Lower lobe of right lung (tissue), 2 donors: Measurements from ENCODE around the gene ZCCHC2. TPM values are rescaled to one million over a fixed set of nuclear protein-coding genes. Genes with fewer than 3 reads are reported as not detected.

Experiments used
- ATAC-seq, 2 donors: fragments of 200-7000 bp; cut with Tn5 transposase; one replicate each; pipeline ENCODE4 v1.9.1; 2020 to 2022; ENCODE audit warnings: mild to moderate bottlenecking in 2 of 2, moderate library complexity in 2 of 2
- DNase-seq: peaks from one replicate; pipeline ENCODE4 v3.0.0-alpha.2; 2020
- H3K27ac ChIP-seq: fragments of 200-600 bp; one replicate; pipeline ENCODE4 v1.8.0; 2022
- H3K27me3 ChIP-seq: fragments of 200-600 bp; one replicate; pipeline ENCODE4 v1.8.0; 2022; ENCODE audit warnings: low read depth
- H3K36me3 ChIP-seq: fragments of 200-600 bp; one replicate; pipeline ENCODE4 v1.8.0; 2022; ENCODE audit warnings: mild to moderate bottlenecking
- H3K4me1 ChIP-seq: fragments of 200-600 bp; one replicate; pipeline ENCODE4 v1.8.0; 2022
- H3K4me3 ChIP-seq: fragments of 200-600 bp; one replicate; pipeline ENCODE4 v1.8.0; 2022; ENCODE audit warnings: mild to moderate bottlenecking
- H3K9me3 ChIP-seq: fragments of 200-600 bp; one replicate; pipeline ENCODE4 v1.8.0; 2022
- intact Hi-C: fragments of 100-400 bp; cut with DNase I; formaldehyde crosslinking; loops from one replicate; pipeline ENCODE4 v1.11.0; 2022
- total RNA-seq: library from RNA; stranded (reverse); fragmentation: NEBNext Ultra II Directional; extraction: Animal tissue kit (Norgen Biotek cat#: 25700); gene quantifications from one replicate; pipeline ENCODE4 v1.2.1, GENCODE V29; 2021
- TF ChIP-seq, protein P1 (sequence below): fragments of 200-600 bp; IDR thresholded peaks from one replicate; pipeline ENCODE4 v1.8.0; 2022; ENCODE audit warnings: antibody characterized with exemption, mild to moderate bottlenecking
- donor health status: DM: no; HTN: yes; CAD: no; lungs with severe emphysema.

Gene ZCCHC2
- total RNA-seq, 1 donor from 2014 or later = 51.9 TPM

- DNase-seq = no peak
- intact Hi-C loops = no loop called here
Measured at GRCh38 chr18:62618735-62619134, 95.9 kb downstream of the ZCCHC2 start.

GRCh38 chr18:62621546-62621945, 98.7 kb downstream of the ZCCHC2 start:
- no peak for DNase-seq

More at GRCh38 chr18:62618735-62619134, 95.9 kb downstream of the ZCCHC2 start:
- Histone ChIP-seq H3K36me3 (no peaks in the 10 kb centered on the region), H3K27ac (no peak overlapping the region), H3K4me1 (no peaks in the 10 kb centered on the region), H3K4me3 (no peak overlapping the region), H3K27me3 (peaks cover 5% of the 10 kb centered on the region), H3K9me3 (no peaks in the 10 kb centered on the region)
- no peak for ATAC-seq
- TF ChIP-seq, protein P1, sequence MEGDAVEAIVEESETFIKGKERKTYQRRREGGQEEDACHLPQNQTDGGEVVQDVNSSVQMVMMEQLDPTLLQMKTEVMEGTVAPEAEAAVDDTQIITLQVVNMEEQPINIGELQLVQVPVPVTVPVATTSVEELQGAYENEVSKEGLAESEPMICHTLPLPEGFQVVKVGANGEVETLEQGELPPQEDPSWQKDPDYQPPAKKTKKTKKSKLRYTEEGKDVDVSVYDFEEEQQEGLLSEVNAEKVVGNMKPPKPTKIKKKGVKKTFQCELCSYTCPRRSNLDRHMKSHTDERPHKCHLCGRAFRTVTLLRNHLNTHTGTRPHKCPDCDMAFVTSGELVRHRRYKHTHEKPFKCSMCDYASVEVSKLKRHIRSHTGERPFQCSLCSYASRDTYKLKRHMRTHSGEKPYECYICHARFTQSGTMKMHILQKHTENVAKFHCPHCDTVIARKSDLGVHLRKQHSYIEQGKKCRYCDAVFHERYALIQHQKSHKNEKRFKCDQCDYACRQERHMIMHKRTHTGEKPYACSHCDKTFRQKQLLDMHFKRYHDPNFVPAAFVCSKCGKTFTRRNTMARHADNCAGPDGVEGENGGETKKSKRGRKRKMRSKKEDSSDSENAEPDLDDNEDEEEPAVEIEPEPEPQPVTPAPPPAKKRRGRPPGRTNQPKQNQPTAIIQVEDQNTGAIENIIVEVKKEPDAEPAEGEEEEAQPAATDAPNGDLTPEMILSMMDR = no peak

GRCh38 chr18:62625019-62625418, 102.2 kb downstream of the ZCCHC2 start:
- H3K4me3 ChIP-seq = no peak overlapping the region
- no peaks in the 10 kb centered on the region for H3K36me3 ChIP-seq
- TF ChIP-seq, protein P1 = no peak
- no peaks in the 10 kb centered on the region for H3K27me3 ChIP-seq
- DNase-seq (no peak), ATAC-seq (peak in 1 of 2 donors; percentile 54)
- H3K4me1 ChIP-seq = peaks cover 8% of the 10 kb centered on the region
- intact Hi-C loops = no loop called here
- H3K27ac ChIP-seq = peak overlapping the region; percentile 26
- H3K9me3 ChIP-seq = no peaks in the 10 kb centered on the region

More at GRCh38 chr18:62621546-62621945, 98.7 kb downstream of the ZCCHC2 start:
- Histone ChIP-seq H3K27me3 (no peaks in the 10 kb centered on the region), H3K4me3 (no peak overlapping the region), H3K4me1 (peaks cover 8% of the 10 kb centered on the region), H3K9me3 (no peaks in the 10 kb centered on the region), H3K27ac (peak overlapping the region; percentile 56), H3K36me3 (no peaks in the 10 kb centered on the region)
- peak in 1 of 2 donors; percentile 55 for ATAC-seq
- intact Hi-C loops = no loop called here
- TF ChIP-seq, protein P1 = no peak

Other genes starting within 250 kb of the ZCCHC2 start
- gene TNFRSF11A, start 197.7 kb upstream of the ZCCHC2 start, total RNA-seq = 3.9 TPM
- gene PHLPP1, start 192.5 kb downstream of the ZCCHC2 start, total RNA-seq = 12.6 TPM